ENCODE results near the gene FAM222B. TPM values are rescaled to one million over a fixed set of nuclear protein-coding genes. Genes with fewer than 3 reads are reported as not detected.

The FAM222B gene
- total RNA-seq, 1 donor from 2014 or later, result 3.2 TPM

DNA sequence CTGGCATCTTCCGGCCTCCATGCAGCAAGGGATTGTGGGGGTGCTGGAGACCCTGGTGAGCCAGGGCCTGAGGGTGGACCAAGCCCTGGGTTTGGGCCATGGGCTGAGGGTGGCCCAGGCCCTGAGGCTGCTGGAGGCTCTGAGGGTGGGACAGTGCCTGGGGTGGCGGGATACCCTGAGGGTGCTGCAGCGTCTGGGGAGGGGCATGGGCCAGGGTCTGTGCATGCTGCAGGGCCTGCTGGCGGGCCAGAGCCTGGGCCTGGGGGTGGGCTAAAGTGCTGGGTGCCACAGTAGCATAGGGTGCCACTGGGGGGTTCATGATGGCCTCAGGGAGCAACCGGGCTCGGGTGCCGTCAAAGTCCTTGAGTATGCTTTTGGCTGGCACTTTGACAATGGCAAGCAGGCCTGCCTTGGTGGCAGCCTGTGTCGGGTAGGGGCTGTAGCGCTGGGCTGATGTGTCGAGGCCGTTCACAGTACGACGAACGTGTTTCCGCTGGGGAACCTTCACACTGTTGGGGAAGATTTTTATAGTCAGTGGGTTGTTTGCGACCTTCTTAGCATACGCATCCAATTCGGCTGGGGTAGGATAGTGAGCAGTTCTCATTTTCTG lies 83.2 kb downstream of the FAM222B start:
- FAIRE-seq (no peak), DNase-seq (ENCODE audit: low read depth) (no peak)
- peaks cover 22% of the 10 kb centered on the region for H3K36me3 ChIP-seq (ENCODE audit: control insufficient read depth, insufficient read depth, low read length)
- no peak for TF ChIP-seq CTCF (IDR thresholded peaks at IDR 0.05; ENCODE audit: insufficient read depth, low read length, severe bottlenecking)
- no peak overlapping the region for H3K4me3 ChIP-seq (ENCODE audit: low read depth, low read length)
- no peaks in the 10 kb centered on the region for H3K27me3 ChIP-seq (ENCODE audit: control insufficient read depth, insufficient read depth, low read length)

- H3K27me3 ChIP-seq (ENCODE audit: control insufficient read depth, insufficient read depth, low read length), result no peaks in the 10 kb centered on the region
- TF ChIP-seq CTCF (IDR thresholded peaks at IDR 0.05; ENCODE audit: insufficient read depth, low read length, severe bottlenecking), result no peak
- DNase-seq (ENCODE audit: low read depth) (no peak), FAIRE-seq (no peak)
- no peak overlapping the region for H3K4me3 ChIP-seq (ENCODE audit: low read depth, low read length)
- peaks cover 22% of the 10 kb centered on the region for H3K36me3 ChIP-seq (ENCODE audit: control insufficient read depth, insufficient read depth, low read length)
Observed at GRCh38 chr17:28758411-28759121, 84.0 kb downstream of the FAM222B start.

GRCh38 chr17:28756049-28756804 lies 86.4 kb downstream of the FAM222B start:
- no peak for DNase-seq (ENCODE audit: low read depth)
- Histone ChIP-seq H3K36me3 (ENCODE audit: control insufficient read depth, insufficient read depth, low read length) (peaks cover 17% of the 10 kb centered on the region), H3K27me3 (ENCODE audit: control insufficient read depth, insufficient read depth, low read length) (no peaks in the 10 kb centered on the region), H3K4me3 (ENCODE audit: low read depth, low read length) (no peak overlapping the region)
- no peak for TF ChIP-seq CTCF (IDR thresholded peaks at IDR 0.05; ENCODE audit: insufficient read depth, low read length, severe bottlenecking)
- no peak for FAIRE-seq

DNA sequence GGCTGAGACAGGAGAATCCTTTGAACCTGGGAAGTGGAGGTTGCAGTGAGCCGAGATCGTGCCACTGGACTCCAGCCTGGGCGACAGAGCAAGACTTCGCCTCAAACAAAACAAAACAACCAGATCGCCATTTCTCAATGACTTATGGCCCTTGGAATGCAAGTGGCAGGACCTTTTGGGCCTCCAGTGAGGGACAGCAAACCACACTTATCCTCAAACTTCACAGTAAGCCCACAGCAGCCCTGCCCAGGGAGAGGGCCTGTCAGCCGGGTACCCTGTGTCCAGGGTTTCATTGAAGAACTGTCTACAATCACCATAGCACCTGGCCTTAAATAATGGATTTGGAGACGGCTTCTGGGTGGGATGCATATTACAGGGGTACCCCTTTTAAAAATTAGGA lies 87.1 kb downstream of the FAM222B start:
- H3K36me3 ChIP-seq (ENCODE audit: control insufficient read depth, insufficient read depth, low read length), result peaks cover 19% of the 10 kb centered on the region
- FAIRE-seq (no peak), DNase-seq (ENCODE audit: low read depth) (no peak)
- no peak for TF ChIP-seq CTCF (IDR thresholded peaks at IDR 0.05; ENCODE audit: insufficient read depth, low read length, severe bottlenecking)
- no peak overlapping the region for H3K4me3 ChIP-seq (ENCODE audit: low read depth, low read length)
- H3K27me3 ChIP-seq (ENCODE audit: control insufficient read depth, insufficient read depth, low read length), result no peaks in the 10 kb centered on the region

DNA sequence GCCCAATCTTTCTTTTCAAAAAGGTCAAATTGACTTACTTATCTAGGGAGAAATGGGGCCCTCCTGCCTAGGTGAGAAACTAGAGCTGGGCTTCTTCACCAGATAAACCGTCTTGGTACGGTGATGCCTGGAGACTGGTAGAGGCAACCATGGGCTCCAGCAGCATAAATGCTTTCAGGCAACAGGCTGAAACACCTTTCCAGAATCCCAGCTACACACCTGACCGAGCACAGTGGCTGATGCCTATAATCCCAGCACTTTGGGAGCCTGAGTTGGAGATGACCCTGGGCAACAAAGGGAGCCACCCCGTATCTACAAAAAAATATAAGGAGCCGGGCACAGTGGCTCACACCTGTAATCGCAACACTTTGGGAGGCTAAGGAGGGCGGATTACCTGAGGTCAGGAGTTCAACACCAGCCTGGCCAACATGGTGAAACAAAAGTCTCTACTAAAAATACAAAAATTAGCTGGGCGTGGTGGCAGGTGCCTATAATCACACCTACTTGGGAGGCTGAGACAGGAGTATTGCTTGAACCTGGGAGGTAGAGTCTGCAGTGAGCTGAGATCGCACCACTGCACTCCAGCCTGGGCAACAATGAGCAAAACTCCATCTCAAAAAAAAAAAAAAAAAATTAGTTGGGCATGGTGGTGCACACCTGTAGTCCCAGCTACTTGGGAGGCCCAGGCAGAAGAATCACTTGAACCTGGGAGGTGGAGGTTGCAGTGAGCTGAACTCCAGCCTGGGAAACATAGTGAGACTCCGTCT lies 90.8 kb downstream of the FAM222B start:
- DNase-seq (ENCODE audit: low read depth) (no peak), FAIRE-seq (no peak)
- H3K36me3 ChIP-seq (ENCODE audit: control insufficient read depth, insufficient read depth, low read length), result peaks cover 31% of the 10 kb centered on the region
- TF ChIP-seq CTCF (IDR thresholded peaks at IDR 0.05; ENCODE audit: insufficient read depth, low read length, severe bottlenecking), result no peak
- H3K27me3 ChIP-seq (ENCODE audit: control insufficient read depth, insufficient read depth, low read length), result no peaks in the 10 kb centered on the region
- H3K4me3 ChIP-seq (ENCODE audit: low read depth, low read length), result no peak overlapping the region
